Thyroid gland (tissue), 4 donors: ENCODE results near the gene PPP1R15A. TPM values are rescaled to one million over a fixed set of nuclear protein-coding genes. Genes with fewer than 3 reads are reported as not detected.

Source experiments
- DNase-seq, 2 donors: peaks; one replicate each; pipeline ENCODE4 v3.0.0-alpha.2; 2019
- H3K27ac ChIP-seq, 3 donors: fragments of 200-600 bp; sonication (generic); 1 replicate in 2 of 3; 2 replicates in 1 of 3; pipeline ENCODE4 v1.5.1; 2016 to 2019; ENCODE audit warnings: mild to moderate bottlenecking in 1 of 3, moderate library complexity in 1 of 3
- H3K27me3 ChIP-seq: fragments of 200-600 bp; sonication (generic); one replicate; pipeline ENCODE4 v1.5.1; 2019
- H3K36me3 ChIP-seq, 2 donors: fragments of 200-600 bp; sonication (generic); one replicate each; pipeline ENCODE4 v1.5.1; 2016 to 2019
- H3K4me1 ChIP-seq, 2 donors: fragments of 200-600 bp; sonication (generic); one replicate each; pipeline ENCODE4 v1.5.1; 2017 to 2019
- H3K4me3 ChIP-seq, 3 donors: fragments of 200-600 bp; sonication (generic); replicated peaks in 1 of 3; 1 replicate in 2 of 3; 2 replicates in 1 of 3; pipeline ENCODE4 v1.5.1; 2016; ENCODE audit warnings: mild to moderate bottlenecking in 1 of 3
- H3K9me3 ChIP-seq: fragments of 200-600 bp; sonication (generic); one replicate; pipeline ENCODE4 v1.5.1; 2017
- CTCF ChIP-seq, 6 experiments: fragments of 200-600 bp in 3 of 6; fragments of 450-650 bp in 3 of 6; sonication (generic) in 3 of 6; IDR thresholded peaks; one replicate each; pipeline ENCODE4 v1.5.1; 2016 to 2019; ENCODE audit warnings: antibody characterized with exemption in 6 of 6, mild to moderate bottlenecking in 2 of 6, inconsistent platforms in 1 of 6, moderate library complexity in 1 of 6
- POLR2A ChIP-seq, 2 donors: fragments of 450-650 bp; IDR thresholded peaks; one replicate each; pipeline ENCODE4 v1.6.1; 2017; ENCODE audit warnings: antibody characterized with exemption in 2 of 2, mild to moderate bottlenecking in 2 of 2, moderate library complexity in 1 of 2
- WGBS, 2 donors: methylation state at CpG; one replicate each; pipeline ENCODE4 v1.1.5; 2017; 5-methylcytosine and 5-hydroxymethylcytosine counted together
- intact Hi-C: fragments of 100-400 bp; cut with DNase I; formaldehyde crosslinking; loops from one replicate; pipeline ENCODE4 v1.15.1; 2023
- total RNA-seq, 4 donors: library from RNA; depleted of rRNA; stranded (reverse); fragments of >200 nt; gene quantifications; one replicate each; pipeline ENCODE4 v1.2.3, GENCODE V29; 2016

PPP1R15A gene
- total RNA-seq, 4 donors from 2014 or later = 18.7 to 31.7 (median 24.2) TPM

GRCh38 chr19:48854103-48854502 lies 18.1 kb upstream of the PPP1R15A start:
- Histone ChIP-seq H3K4me3 (no peak overlapping the region), H3K27ac (no peak overlapping the region), H3K4me1 (peaks cover 0 to 4% of the 10 kb centered on the region in 2 donors), H3K9me3 (no peaks in the 10 kb centered on the region), H3K36me3 (peaks cover 0 to 5% of the 10 kb centered on the region in 2 donors), H3K27me3 (no peaks in the 10 kb centered on the region)
- TF ChIP-seq POLR2A (IDR thresholded peaks at IDR 0.05) (no peak), CTCF (IDR thresholded peaks at IDR 0.05) (no peak)
- no peak for DNase-seq
- intact Hi-C loops = no loop called here
- WGBS, 2 donors = 76 to 88% methylated on average over 7 of the region's 7 CpGs

- DNase-seq = no peak
- Histone ChIP-seq H3K4me1 (peaks cover 0 to 4% of the 10 kb centered on the region in 2 donors), H3K27ac (no peak overlapping the region), H3K36me3 (peaks cover 0 to 5% of the 10 kb centered on the region in 2 donors), H3K9me3 (no peaks in the 10 kb centered on the region), H3K4me3 (no peak overlapping the region), H3K27me3 (no peaks in the 10 kb centered on the region)
- no peak for TF ChIP-seq POLR2A (IDR thresholded peaks at IDR 0.05)
- TF ChIP-seq CTCF (IDR thresholded peaks at IDR 0.05) = no peak
- intact Hi-C loops = no loop called here
- 88 to 94% methylated on average over 6 of the region's 6 CpGs for WGBS, 2 donors
Observed at GRCh38 chr19:48856921-48857320, 15.3 kb upstream of the PPP1R15A start.

GRCh38 chr19:48858984-48859710 lies 13.1 kb upstream of the PPP1R15A start:
- H3K4me3 ChIP-seq = no peak overlapping the region
- 59 to 62% methylated on average over 29 to 32 of the region's 34 CpGs for WGBS, 2 donors
- H3K27me3 ChIP-seq = no peaks in the 10 kb centered on the region
- no peaks in the 10 kb centered on the region for H3K36me3 ChIP-seq
- TF ChIP-seq CTCF (IDR thresholded peaks at IDR 0.05) (no peak), POLR2A (IDR thresholded peaks at IDR 0.05) (no peak)
- peaks cover 0 to 4% of the 10 kb centered on the region in 2 donors for H3K4me1 ChIP-seq
- intact Hi-C loops = no loop called here
- no peaks in the 10 kb centered on the region for H3K9me3 ChIP-seq
- no peak overlapping the region for H3K27ac ChIP-seq
- DNase-seq = no peak

- Histone ChIP-seq H3K27ac (no peak overlapping the region), H3K36me3 (no peaks in the 10 kb centered on the region), H3K9me3 (no peaks in the 10 kb centered on the region), H3K4me1 (peaks cover 0 to 4% of the 10 kb centered on the region in 2 donors), H3K27me3 (no peaks in the 10 kb centered on the region), H3K4me3 (no peak overlapping the region)
- no peak for DNase-seq
- intact Hi-C loops = loop anchor here (10.0 kb wide), 1 partner anchor 115 kb away; no protein-coding TSS in a partner anchor
- WGBS, 2 donors = 86 to 87% methylated on average over 30 of the region's 30 CpGs
- TF ChIP-seq POLR2A (IDR thresholded peaks at IDR 0.05) = no peak
Observed at GRCh38 chr19:48859711-48860572, 12.3 kb upstream of the PPP1R15A start.

- no peak for TF ChIP-seq POLR2A (IDR thresholded peaks at IDR 0.05)
- no peak for TF ChIP-seq CTCF (IDR thresholded peaks at IDR 0.05)
- no peak for DNase-seq
- Histone ChIP-seq H3K9me3 (no peaks in the 10 kb centered on the region), H3K27ac (no peak overlapping the region), H3K36me3 (no peaks in the 10 kb centered on the region), H3K4me3 (no peak overlapping the region), H3K27me3 (no peaks in the 10 kb centered on the region), H3K4me1 (peaks cover 2 to 8% of the 10 kb centered on the region in 2 donors)
- intact Hi-C loops = loop anchor here (10.0 kb wide), 1 partner anchor 113 kb away; no protein-coding TSS in a partner anchor
- WGBS, 2 donors = 84 to 87% methylated on average over 18 of the region's 18 CpGs
Observed at GRCh38 chr19:48861313-48861712, 10.9 kb upstream of the PPP1R15A start.
